HepG2 (cell line): Measurements from ENCODE around the gene CARD9. TPM values are rescaled to one million over a fixed set of nuclear protein-coding genes. Genes with fewer than 3 reads are reported as not detected.

Experiments
- ATF1 ChIP-seq: IDR thresholded peaks from 2 replicates; pipeline ENCODE4 v1.6.1; 2016; ENCODE audit warnings: mild to moderate bottlenecking, control low read depth
- DDIT3 ChIP-seq: sonication (generic); formaldehyde crosslinking; IDR thresholded peaks from 2 replicates; pipeline ENCODE4 v1.4.0; 2020; ENCODE audit warnings: mild to moderate bottlenecking, missing genetic modification reagents
- ELF3 ChIP-seq: IDR thresholded peaks from 2 replicates; pipeline ENCODE4 v1.6.1; 2016; ENCODE audit warnings: missing genetic modification reagents, missing compliant biosample characterization
- HOXD1 ChIP-seq: sonication (generic); formaldehyde crosslinking; IDR thresholded peaks from 2 replicates; pipeline ENCODE4 v1.5.0; 2020; ENCODE audit warnings: missing genetic modification reagents
- KMT2B ChIP-seq: IDR thresholded peaks from 2 replicates; pipeline ENCODE4 v1.6.1; 2016; ENCODE audit warnings: missing genetic modification reagents, missing compliant biosample characterization
- MAFG ChIP-seq: sonication (generic); formaldehyde crosslinking; IDR thresholded peaks from 2 replicates; pipeline ENCODE4 v1.5.1; 2020; ENCODE audit warnings: mild to moderate bottlenecking, missing genetic modification reagents
- MED1 ChIP-seq: sonication (generic); formaldehyde crosslinking; IDR thresholded peaks from 2 replicates; pipeline ENCODE4 v1.4.0; 2020; ENCODE audit warnings: missing genetic modification reagents
- PHF20 ChIP-seq: sonication (generic); formaldehyde crosslinking; IDR thresholded peaks from 2 replicates; pipeline ENCODE4 v1.5.0; 2020; ENCODE audit warnings: mild to moderate bottlenecking, missing genetic modification reagents
- SKIL ChIP-seq: sonication (generic); formaldehyde crosslinking; IDR thresholded peaks from 2 replicates; pipeline ENCODE4 v1.8.0; 2022; ENCODE audit warnings: missing genetic modification reagents, mild to moderate bottlenecking, moderate library complexity, borderline replicate concordance
- SMC3 ChIP-seq: IDR thresholded peaks from 2 replicates; pipeline ENCODE4 v1.6.1; 2011; ENCODE audit warnings: low read length, improper control_type of control experiment
- TGIF2 ChIP-seq: IDR thresholded peaks from 2 replicates; pipeline ENCODE4 v1.6.1; 2016; ENCODE audit warnings: control low read depth, missing compliant biosample characterization
- UBTF ChIP-seq: sonication (generic); formaldehyde crosslinking; IDR thresholded peaks from 2 replicates; pipeline ENCODE4 v1.4.0; 2020; ENCODE audit warnings: mild to moderate bottlenecking, missing genetic modification reagents
- ZNF136 ChIP-seq: sonication (generic); formaldehyde crosslinking; IDR thresholded peaks from 2 replicates; pipeline ENCODE4 v1.8.1; 2022; ENCODE audit warnings: low read depth, mild to moderate bottlenecking, moderate library complexity, missing genetic modification reagents
- ZNF24 ChIP-seq: fragments of 450-650 bp; IDR thresholded peaks from 2 replicates; pipeline ENCODE4 v1.6.1; 2017; ENCODE audit warnings: antibody characterized with exemption, mild to moderate bottlenecking
- ZNF549 ChIP-seq: sonication (generic); formaldehyde crosslinking; IDR thresholded peaks from 2 replicates; pipeline ENCODE4 v1.5.0; 2020; ENCODE audit warnings: missing genetic modification reagents
- ZNF841 ChIP-seq: sonication (generic); formaldehyde crosslinking; IDR thresholded peaks from 2 replicates; pipeline ENCODE4 v1.8.1; 2023; ENCODE audit warnings: missing genetic modification reagents, borderline replicate concordance
- ZSCAN29 ChIP-seq: sonication (generic); formaldehyde crosslinking; conservative IDR thresholded peaks from 2 replicates; pipeline ENCODE4 v1.4.0; 2020; ENCODE audit warnings: mild to moderate bottlenecking, missing genetic modification reagents
- polyA plus RNA-seq, 8 experiments: library from polyadenylated mRNA; depleted of rRNA in 3 of 8; stranded (reverse) in 7 of 8; unstranded in 1 of 8; fragments of >200 nt; fragmentation: Illumina TruSeq in 4 of 8; extraction: Trizol in 4 of 8; gene quantifications; 2 replicates each; pipeline versions ENCODE4 v1.2.1 to v1.2.3, GENCODE V29; 2011 to 2016; ENCODE audit warnings: low read depth in 4 of 8, missing spikeins in 1 of 8, mixed read lengths in 1 of 8; ENCODE audit not compliant: insufficient read depth in 1 of 8
- total RNA-seq, 5 experiments: library from RNA; depleted of rRNA; stranded (reverse); fragments of >200 nt; fragmentation: Illumina TruSeq; extraction: Trizol; gene quantifications; 2 replicates each; pipeline ENCODE4 v1.2.3, GENCODE V29; 2016; ENCODE audit warnings: low read depth in 1 of 5
- TF ChIP-seq, protein P1 (sequence below): sonication (generic); formaldehyde crosslinking; IDR thresholded peaks from 2 replicates; pipeline ENCODE4 v1.9.0; 2022; ENCODE audit warnings: missing genetic modification reagents, mild to moderate bottlenecking, borderline replicate concordance
- TF ChIP-seq, protein P2 (sequence below): sonication (generic); formaldehyde crosslinking; IDR thresholded peaks from 2 replicates; pipeline ENCODE4 v1.5.0; 2020; ENCODE audit warnings: mild to moderate bottlenecking, missing genetic modification reagents, borderline replicate concordance

Gene CARD9
- total and polyA plus RNA-seq, 2 of the 13 experiments (the other 11 are each of a cell fraction or from before 2014, with no cell fraction given), result 3.3 to 7.4 TPM

DNA sequence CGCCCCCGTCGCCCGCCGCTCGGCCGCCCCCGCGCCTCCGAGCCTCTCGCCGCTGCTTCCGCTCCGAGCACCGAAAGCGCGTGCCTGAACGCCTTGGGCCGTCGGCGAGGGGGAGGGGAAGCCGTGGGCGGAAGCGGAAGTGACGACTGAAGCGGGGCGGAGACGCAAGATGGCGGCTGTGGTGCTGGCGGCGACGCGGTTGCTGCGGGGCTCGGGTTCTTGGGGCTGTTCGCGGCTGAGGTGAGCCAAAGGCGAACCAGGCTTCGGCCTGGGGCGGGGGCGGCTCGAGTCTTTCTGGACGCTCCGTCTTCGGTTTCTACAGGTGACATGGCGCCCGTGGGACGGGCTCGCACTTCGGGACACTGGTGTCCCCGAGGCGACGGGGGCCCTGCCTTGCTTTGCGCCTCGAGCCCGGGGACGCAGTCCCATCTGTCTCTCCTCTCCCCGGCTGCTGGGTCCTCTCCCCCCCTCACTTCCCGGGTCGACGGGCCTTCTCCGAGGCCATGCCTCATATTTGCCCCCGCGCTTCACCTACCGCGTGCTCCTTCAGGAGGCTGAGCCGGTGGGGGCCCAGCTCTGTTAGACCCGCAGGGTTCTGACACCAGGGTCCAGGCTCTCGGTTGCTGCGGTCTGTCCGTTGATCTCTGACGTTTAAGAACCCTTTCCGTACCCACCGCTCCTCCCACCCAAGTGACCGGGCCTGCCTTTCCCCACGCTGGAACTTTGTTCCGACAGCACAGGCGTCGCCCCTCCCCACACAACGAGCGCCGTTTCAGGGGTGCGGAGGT is 37.2 kb upstream of the CARD9 start, which contains the start of the genes ENTR1 and PMPCA (continued):
- TF ChIP-seq TGIF2, result peak; percentile 93
- TF ChIP-seq DDIT3 (CRISPR knock-in tag), result no peak
- TF ChIP-seq ZNF549 (CRISPR knock-in tag), result no peak
- no peak for TF ChIP-seq SMC3
- peak; percentile 77 for TF ChIP-seq ATF1
- peak; percentile 55 for TF ChIP-seq MED1
- TF ChIP-seq ZNF136 (CRISPR knock-in tag), result 0 out of 2 replicates have a peak, but pooled peaks have one; percentile 24
- TF ChIP-seq PHF20 (CRISPR knock-in tag), result peak; percentile 89
- TF ChIP-seq, protein P1, sequence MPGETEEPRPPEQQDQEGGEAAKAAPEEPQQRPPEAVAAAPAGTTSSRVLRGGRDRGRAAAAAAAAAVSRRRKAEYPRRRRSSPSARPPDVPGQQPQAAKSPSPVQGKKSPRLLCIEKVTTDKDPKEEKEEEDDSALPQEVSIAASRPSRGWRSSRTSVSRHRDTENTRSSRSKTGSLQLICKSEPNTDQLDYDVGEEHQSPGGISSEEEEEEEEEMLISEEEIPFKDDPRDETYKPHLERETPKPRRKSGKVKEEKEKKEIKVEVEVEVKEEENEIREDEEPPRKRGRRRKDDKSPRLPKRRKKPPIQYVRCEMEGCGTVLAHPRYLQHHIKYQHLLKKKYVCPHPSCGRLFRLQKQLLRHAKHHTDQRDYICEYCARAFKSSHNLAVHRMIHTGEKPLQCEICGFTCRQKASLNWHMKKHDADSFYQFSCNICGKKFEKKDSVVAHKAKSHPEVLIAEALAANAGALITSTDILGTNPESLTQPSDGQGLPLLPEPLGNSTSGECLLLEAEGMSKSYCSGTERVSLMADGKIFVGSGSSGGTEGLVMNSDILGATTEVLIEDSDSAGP (CRISPR knock-in tag), result peak; percentile 63
- TF ChIP-seq ELF3 (CRISPR knock-in tag), result peak; percentile 48
- TF ChIP-seq KMT2B, result peak; percentile 95
- peak; percentile 81 for TF ChIP-seq HOXD1 (CRISPR knock-in tag)
- no peak for TF ChIP-seq ZNF24
- TF ChIP-seq UBTF, result no peak; the same call in none of the 2 replicates
- TF ChIP-seq, protein P2, sequence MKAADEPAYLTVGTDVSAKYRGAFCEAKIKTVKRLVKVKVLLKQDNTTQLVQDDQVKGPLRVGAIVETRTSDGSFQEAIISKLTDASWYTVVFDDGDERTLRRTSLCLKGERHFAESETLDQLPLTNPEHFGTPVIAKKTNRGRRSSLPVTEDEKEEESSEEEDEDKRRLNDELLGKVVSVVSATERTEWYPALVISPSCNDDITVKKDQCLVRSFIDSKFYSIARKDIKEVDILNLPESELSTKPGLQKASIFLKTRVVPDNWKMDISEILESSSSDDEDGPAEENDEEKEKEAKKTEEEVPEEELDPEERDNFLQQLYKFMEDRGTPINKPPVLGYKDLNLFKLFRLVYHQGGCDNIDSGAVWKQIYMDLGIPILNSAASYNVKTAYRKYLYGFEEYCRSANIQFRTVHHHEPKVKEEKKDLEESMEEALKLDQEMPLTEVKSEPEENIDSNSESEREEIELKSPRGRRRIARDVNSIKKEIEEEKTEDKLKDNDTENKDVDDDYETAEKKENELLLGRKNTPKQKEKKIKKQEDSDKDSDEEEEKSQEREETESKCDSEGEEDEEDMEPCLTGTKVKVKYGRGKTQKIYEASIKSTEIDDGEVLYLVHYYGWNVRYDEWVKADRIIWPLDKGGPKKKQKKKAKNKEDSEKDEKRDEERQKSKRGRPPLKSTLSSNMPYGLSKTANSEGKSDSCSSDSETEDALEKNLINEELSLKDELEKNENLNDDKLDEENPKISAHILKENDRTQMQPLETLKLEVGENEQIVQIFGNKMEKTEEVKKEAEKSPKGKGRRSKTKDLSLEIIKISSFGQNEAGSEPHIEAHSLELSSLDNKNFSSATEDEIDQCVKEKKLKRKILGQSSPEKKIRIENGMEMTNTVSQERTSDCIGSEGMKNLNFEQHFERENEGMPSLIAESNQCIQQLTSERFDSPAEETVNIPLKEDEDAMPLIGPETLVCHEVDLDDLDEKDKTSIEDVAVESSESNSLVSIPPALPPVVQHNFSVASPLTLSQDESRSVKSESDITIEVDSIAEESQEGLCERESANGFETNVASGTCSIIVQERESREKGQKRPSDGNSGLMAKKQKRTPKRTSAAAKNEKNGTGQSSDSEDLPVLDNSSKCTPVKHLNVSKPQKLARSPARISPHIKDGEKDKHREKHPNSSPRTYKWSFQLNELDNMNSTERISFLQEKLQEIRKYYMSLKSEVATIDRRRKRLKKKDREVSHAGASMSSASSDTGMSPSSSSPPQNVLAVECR (CRISPR knock-in tag), result peak; percentile 94; the same call in 1 of the 2 replicates
- no peak; the same call in 1 of the 2 replicates for TF ChIP-seq SKIL (CRISPR knock-in tag)
- no peak for TF ChIP-seq ZNF841
- TF ChIP-seq MAFG (CRISPR knock-in tag), result no peak
- TF ChIP-seq ZSCAN29 (CRISPR knock-in tag), result 0 out of 2 replicates have a peak, but pooled peaks have one; percentile 14
